Suppressor macrophage treated with lipopolysaccharide for 4 hours (primary cell): ENCODE data around the gene DCP1B.
A peak's percentile ranks its signal among the peaks of the same experiment; 100 is the strongest.

ENCODE experiments used
- DNase-seq: peaks from one replicate; pipeline ENCODE4 v3.0.0-alpha.2; 2020

DCP1B gene

GRCh38 chr12:1934068-1934467 lies 70.2 kb downstream of the DCP1B start:
- DNase-seq: no peak

- DNase-seq: no peak
These were observed 70.8 kb downstream of the DCP1B start for GRCh38 chr12:1933342-1934051.

GRCh38 chr12:1932264-1932777 lies 71.9 kb downstream of the DCP1B start:
- DNase-seq: no peak

GRCh38 chr12:1931642-1932041 lies 72.6 kb downstream of the DCP1B start:
- DNase-seq: no peak

- DNase-seq: no peak
These were observed 73.3 kb downstream of the DCP1B start for GRCh38 chr12:1930803-1931597.

GRCh38 chr12:1929985-1930802 lies 74.1 kb downstream of the DCP1B start:
- DNase-seq: no peak

GRCh38 chr12:1929241-1929984 lies 74.8 kb downstream of the DCP1B start:
- no peak for DNase-seq

GRCh38 chr12:1928439-1929121 lies 75.7 kb downstream of the DCP1B start:
- no peak for DNase-seq

- DNase-seq: no peak
These were observed 76.4 kb downstream of the DCP1B start for GRCh38 chr12:1927751-1928351.

GRCh38 chr12:1927051-1927680 lies 77.1 kb downstream of the DCP1B start:
- no peak for DNase-seq

- no peak for DNase-seq
These were observed 78.0 kb downstream of the DCP1B start for GRCh38 chr12:1926251-1926657.

GRCh38 chr12:1925684-1926006 lies 78.6 kb downstream of the DCP1B start:
- DNase-seq: no peak

- DNase-seq: no peak
These were observed 79.1 kb downstream of the DCP1B start for GRCh38 chr12:1924996-1925683.

GRCh38 chr12:1922985-1923384 lies 81.3 kb downstream of the DCP1B start:
- DNase-seq: no peak

- no peak for DNase-seq
These were observed 82.1 kb downstream of the DCP1B start for GRCh38 chr12:1922075-1922709.

- peak; percentile 63 for DNase-seq
These were observed 83.3 kb downstream of the DCP1B start for GRCh38 chr12:1920971-1921370.

GRCh38 chr12:1920436-1920835 lies 83.8 kb downstream of the DCP1B start:
- no peak for DNase-seq

- DNase-seq: no peak
These were observed 84.5 kb downstream of the DCP1B start for GRCh38 chr12:1919763-1920162.

GRCh38 chr12:1919284-1919683 lies 85.0 kb downstream of the DCP1B start:
- no peak for DNase-seq

- DNase-seq: peak; percentile 34
These were observed 85.4 kb downstream of the DCP1B start for GRCh38 chr12:1918884-1919236.
